Esophagus muscularis mucosa (tissue), 4 donors: Measurements from ENCODE around the gene TBX18.

Source experiments
- EP300 ChIP-seq: sonication (generic); formaldehyde crosslinking; IDR thresholded peaks from one replicate; pipeline ENCODE4 v1.6.1; 2017; ENCODE audit warnings: antibody characterized with exemption
- POLR2A ChIP-seq: fragments of 450-650 bp; IDR thresholded peaks from one replicate; pipeline ENCODE4 v1.6.1; 2017; ENCODE audit warnings: antibody characterized with exemption, moderate library complexity, mild to moderate bottlenecking, low read depth
- POLR2AphosphoS5 ChIP-seq, 2 donors: sonication (generic); formaldehyde crosslinking; IDR thresholded peaks; one replicate each; pipeline ENCODE4 v1.6.1; 2017; ENCODE audit warnings: antibody characterized with exemption in 2 of 2
- TF ChIP-seq, protein P1 (sequence below), 3 experiments: fragments of 200-600 bp in 2 of 3; fragments of 450-650 bp in 1 of 3; sonication (generic) in 2 of 3; IDR thresholded peaks; one replicate each; pipeline ENCODE4 v1.5.1; 2017 to 2019; ENCODE audit warnings: antibody characterized with exemption in 3 of 3, mild to moderate bottlenecking in 2 of 3, moderate library complexity in 1 of 3

DNA sequence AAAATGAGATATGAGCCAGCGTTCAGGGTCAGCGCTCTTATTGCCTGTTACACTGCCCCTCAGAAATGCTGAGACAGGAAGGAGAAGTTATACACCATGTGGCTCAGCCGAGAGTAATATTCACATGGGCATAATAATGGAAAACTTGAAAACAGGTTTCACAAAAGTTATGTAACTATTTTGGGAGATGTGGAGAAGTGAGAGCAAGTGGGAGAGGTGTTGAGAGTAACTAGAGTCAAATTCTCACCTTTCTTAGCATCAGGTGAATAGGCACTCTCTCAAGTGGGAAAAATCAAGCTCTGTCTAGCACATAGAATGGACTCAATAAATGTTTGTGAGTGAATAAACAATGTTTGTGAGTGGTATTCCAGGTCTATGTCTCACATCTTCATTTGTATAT, 94.5 kb downstream of the TBX18 start:
- TF ChIP-seq POLR2A (no peak), POLR2AphosphoS5 (IDR thresholded peaks at IDR 0.05) (no peak), EP300 (no peak)
- TF ChIP-seq, protein P1, sequence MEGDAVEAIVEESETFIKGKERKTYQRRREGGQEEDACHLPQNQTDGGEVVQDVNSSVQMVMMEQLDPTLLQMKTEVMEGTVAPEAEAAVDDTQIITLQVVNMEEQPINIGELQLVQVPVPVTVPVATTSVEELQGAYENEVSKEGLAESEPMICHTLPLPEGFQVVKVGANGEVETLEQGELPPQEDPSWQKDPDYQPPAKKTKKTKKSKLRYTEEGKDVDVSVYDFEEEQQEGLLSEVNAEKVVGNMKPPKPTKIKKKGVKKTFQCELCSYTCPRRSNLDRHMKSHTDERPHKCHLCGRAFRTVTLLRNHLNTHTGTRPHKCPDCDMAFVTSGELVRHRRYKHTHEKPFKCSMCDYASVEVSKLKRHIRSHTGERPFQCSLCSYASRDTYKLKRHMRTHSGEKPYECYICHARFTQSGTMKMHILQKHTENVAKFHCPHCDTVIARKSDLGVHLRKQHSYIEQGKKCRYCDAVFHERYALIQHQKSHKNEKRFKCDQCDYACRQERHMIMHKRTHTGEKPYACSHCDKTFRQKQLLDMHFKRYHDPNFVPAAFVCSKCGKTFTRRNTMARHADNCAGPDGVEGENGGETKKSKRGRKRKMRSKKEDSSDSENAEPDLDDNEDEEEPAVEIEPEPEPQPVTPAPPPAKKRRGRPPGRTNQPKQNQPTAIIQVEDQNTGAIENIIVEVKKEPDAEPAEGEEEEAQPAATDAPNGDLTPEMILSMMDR (IDR thresholded peaks at IDR 0.05), result no peak
